HepG2 (cell line): Measurements from ENCODE around the gene ITGA6. TPM values are rescaled to one million over a fixed set of nuclear protein-coding genes. Genes with fewer than 3 reads are reported as not detected.

Experiments used
- GABPB1 ChIP-seq: IDR thresholded peaks from 2 replicates; pipeline ENCODE4 v1.6.1; 2016; ENCODE audit warnings: mild to moderate bottlenecking, missing genetic modification reagents, moderate library complexity, missing compliant biosample characterization
- NFKB2 ChIP-seq: sonication (generic); formaldehyde crosslinking; IDR thresholded peaks from 2 replicates; pipeline ENCODE4 v1.4.0; 2020; ENCODE audit warnings: missing genetic modification reagents, borderline replicate concordance
- SMC3 ChIP-seq: IDR thresholded peaks from 2 replicates; pipeline ENCODE4 v1.6.1; 2011; ENCODE audit warnings: low read length, improper control_type of control experiment
- SMYD3 ChIP-seq: sonication (generic); formaldehyde crosslinking; IDR thresholded peaks from 2 replicates; pipeline ENCODE4 v1.8.1; 2023; ENCODE audit warnings: mild to moderate bottlenecking, missing genetic modification reagents
- ZNF251 ChIP-seq: sonication (generic); formaldehyde crosslinking; IDR thresholded peaks from 2 replicates; pipeline ENCODE4 v1.9.0; 2021; ENCODE audit warnings: mild to moderate bottlenecking, missing genetic modification reagents
- ZNF256 ChIP-seq: sonication (generic); formaldehyde crosslinking; conservative IDR thresholded peaks from 2 replicates; pipeline ENCODE4 v1.4.0; 2020; ENCODE audit warnings: missing genetic modification reagents
- ZNF367 ChIP-seq: sonication (generic); formaldehyde crosslinking; IDR thresholded peaks from 2 replicates; pipeline ENCODE4 v1.4.0; 2020; ENCODE audit warnings: missing genetic modification reagents, borderline replicate concordance
- ZNF883 ChIP-seq: sonication (generic); formaldehyde crosslinking; IDR thresholded peaks from 2 replicates; pipeline ENCODE4 v1.5.1; 2020; ENCODE audit warnings: mild to moderate bottlenecking, missing genetic modification reagents; ENCODE audit errors: not compliant biosample characterization
- polyA plus RNA-seq, 8 experiments: library from polyadenylated mRNA; depleted of rRNA in 3 of 8; stranded (reverse) in 7 of 8; unstranded in 1 of 8; fragments of >200 nt; fragmentation: Illumina TruSeq in 4 of 8; extraction: Trizol in 4 of 8; gene quantifications; 2 replicates each; pipeline versions ENCODE4 v1.2.1 to v1.2.3, GENCODE V29; 2011 to 2016; ENCODE audit warnings: low read depth in 4 of 8, missing spikeins in 1 of 8, mixed read lengths in 1 of 8; ENCODE audit not compliant: insufficient read depth in 1 of 8
- total RNA-seq, 5 experiments: library from RNA; depleted of rRNA; stranded (reverse); fragments of >200 nt; fragmentation: Illumina TruSeq; extraction: Trizol; gene quantifications; 2 replicates each; pipeline ENCODE4 v1.2.3, GENCODE V29; 2016; ENCODE audit warnings: low read depth in 1 of 5
- TF ChIP-seq, protein P1 (sequence below): sonication (generic); formaldehyde crosslinking; IDR thresholded peaks from 2 replicates; pipeline ENCODE4 v1.9.0; 2021; ENCODE audit warnings: mild to moderate bottlenecking, missing genetic modification reagents
- TF ChIP-seq, protein P2 (sequence below): sonication (generic); formaldehyde crosslinking; IDR thresholded peaks from 2 replicates; pipeline ENCODE4 v1.4.0; 2020; ENCODE audit warnings: low read depth, mild to moderate bottlenecking, missing genetic modification reagents
- TF ChIP-seq, protein P3 (sequence below): IDR thresholded peaks from 2 replicates; pipeline ENCODE4 v1.6.1; 2018; ENCODE audit warnings: missing genetic modification reagents
- TF ChIP-seq, protein P4 (sequence below): sonication (generic); formaldehyde crosslinking; IDR thresholded peaks from 2 replicates; pipeline ENCODE4 v1.4.0; 2020; ENCODE audit warnings: missing genetic modification reagents, borderline replicate concordance
- TF ChIP-seq, protein P5 (sequence below), 2 experiments: sonication (generic) in 1 of 2; formaldehyde crosslinking in 1 of 2; IDR thresholded peaks; 2 replicates each; pipeline versions ENCODE4 v1.4.0 to v1.6.1; 2018 to 2020; ENCODE audit warnings: missing genetic modification reagents in 2 of 2, borderline replicate concordance in 1 of 2, low read depth in 1 of 2, mild to moderate bottlenecking in 1 of 2, missing biosample characterization in 1 of 2

ITGA6 gene
- total and polyA plus RNA-seq, 2 of the 13 experiments (the other 11 are each of a cell fraction or from before 2014, with no cell fraction given): 24.0 to 92.5 TPM

DNA sequence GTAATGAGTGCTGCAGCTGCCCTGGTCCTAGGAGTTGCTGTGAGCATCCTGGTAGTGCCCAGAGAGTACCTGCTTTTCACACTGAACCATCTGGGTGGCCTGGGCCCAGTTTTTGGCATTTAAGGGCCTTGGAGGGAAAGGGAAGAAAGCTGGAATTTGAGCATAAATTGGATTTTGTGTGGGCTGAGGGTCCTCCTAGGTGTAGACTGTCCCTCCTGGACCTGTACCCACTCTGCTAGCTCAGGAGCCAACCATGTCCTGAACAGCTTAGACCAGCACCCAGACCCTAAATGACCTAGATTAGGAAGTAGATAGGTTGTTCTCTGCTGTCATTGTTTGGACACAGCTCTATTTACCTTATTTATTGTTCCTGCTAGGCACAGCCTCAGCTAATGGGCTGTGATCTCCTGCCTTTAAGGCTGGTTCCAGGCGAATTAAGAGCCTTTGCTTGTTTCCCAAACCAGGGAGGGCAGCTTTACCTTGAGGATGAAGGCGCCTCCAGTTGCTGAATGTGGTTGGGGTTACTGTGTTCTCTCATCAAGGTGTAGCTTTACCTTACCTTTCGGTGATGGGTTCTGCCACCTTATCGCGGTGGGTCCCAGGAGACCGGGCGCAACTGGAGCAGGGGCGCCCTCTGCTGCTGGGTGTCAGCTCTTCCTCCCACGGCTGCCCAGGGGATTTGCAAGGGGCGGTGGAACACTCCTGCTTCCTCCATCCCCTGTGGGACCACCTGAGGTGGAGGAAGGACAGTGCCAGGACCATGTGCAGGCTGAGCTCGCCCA lies 34.4 kb downstream of the ITGA6 start (continued):
- TF ChIP-seq, protein P1, sequence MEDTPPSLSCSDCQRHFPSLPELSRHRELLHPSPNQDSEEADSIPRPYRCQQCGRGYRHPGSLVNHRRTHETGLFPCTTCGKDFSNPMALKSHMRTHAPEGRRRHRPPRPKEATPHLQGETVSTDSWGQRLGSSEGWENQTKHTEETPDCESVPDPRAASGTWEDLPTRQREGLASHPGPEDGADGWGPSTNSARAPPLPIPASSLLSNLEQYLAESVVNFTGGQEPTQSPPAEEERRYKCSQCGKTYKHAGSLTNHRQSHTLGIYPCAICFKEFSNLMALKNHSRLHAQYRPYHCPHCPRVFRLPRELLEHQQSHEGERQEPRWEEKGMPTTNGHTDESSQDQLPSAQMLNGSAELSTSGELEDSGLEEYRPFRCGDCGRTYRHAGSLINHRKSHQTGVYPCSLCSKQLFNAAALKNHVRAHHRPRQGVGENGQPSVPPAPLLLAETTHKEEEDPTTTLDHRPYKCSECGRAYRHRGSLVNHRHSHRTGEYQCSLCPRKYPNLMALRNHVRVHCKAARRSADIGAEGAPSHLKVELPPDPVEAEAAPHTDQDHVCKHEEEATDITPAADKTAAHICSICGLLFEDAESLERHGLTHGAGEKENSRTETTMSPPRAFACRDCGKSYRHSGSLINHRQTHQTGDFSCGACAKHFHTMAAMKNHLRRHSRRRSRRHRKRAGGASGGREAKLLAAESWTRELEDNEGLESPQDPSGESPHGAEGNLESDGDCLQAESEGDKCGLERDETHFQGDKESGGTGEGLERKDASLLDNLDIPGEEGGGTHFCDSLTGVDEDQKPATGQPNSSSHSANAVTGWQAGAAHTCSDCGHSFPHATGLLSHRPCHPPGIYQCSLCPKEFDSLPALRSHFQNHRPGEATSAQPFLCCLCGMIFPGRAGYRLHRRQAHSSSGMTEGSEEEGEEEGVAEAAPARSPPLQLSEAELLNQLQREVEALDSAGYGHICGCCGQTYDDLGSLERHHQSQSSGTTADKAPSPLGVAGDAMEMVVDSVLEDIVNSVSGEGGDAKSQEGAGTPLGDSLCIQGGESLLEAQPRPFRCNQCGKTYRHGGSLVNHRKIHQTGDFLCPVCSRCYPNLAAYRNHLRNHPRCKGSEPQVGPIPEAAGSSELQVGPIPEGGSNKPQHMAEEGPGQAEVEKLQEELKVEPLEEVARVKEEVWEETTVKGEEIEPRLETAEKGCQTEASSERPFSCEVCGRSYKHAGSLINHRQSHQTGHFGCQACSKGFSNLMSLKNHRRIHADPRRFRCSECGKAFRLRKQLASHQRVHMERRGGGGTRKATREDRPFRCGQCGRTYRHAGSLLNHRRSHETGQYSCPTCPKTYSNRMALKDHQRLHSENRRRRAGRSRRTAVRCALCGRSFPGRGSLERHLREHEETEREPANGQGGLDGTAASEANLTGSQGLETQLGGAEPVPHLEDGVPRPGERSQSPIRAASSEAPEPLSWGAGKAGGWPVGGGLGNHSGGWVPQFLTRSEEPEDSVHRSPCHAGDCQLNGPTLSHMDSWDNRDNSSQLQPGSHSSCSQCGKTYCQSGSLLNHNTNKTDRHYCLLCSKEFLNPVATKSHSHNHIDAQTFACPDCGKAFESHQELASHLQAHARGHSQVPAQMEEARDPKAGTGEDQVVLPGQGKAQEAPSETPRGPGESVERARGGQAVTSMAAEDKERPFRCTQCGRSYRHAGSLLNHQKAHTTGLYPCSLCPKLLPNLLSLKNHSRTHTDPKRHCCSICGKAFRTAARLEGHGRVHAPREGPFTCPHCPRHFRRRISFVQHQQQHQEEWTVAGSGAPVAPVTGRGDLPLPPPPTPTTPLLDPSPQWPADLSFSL (CRISPR knock-in tag): no peak
- TF ChIP-seq, protein P2, sequence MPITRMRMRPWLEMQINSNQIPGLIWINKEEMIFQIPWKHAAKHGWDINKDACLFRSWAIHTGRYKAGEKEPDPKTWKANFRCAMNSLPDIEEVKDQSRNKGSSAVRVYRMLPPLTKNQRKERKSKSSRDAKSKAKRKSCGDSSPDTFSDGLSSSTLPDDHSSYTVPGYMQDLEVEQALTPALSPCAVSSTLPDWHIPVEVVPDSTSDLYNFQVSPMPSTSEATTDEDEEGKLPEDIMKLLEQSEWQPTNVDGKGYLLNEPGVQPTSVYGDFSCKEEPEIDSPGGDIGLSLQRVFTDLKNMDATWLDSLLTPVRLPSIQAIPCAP: no peak
- TF ChIP-seq, protein P3, sequence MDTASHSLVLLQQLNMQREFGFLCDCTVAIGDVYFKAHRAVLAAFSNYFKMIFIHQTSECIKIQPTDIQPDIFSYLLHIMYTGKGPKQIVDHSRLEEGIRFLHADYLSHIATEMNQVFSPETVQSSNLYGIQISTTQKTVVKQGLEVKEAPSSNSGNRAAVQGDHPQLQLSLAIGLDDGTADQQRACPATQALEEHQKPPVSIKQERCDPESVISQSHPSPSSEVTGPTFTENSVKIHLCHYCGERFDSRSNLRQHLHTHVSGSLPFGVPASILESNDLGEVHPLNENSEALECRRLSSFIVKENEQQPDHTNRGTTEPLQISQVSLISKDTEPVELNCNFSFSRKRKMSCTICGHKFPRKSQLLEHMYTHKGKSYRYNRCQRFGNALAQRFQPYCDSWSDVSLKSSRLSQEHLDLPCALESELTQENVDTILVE (CRISPR knock-in tag): peak; percentile 43; the same call in 1 of the 2 replicates
- TF ChIP-seq SMC3: peak; percentile 86
- no peak for TF ChIP-seq SMYD3 (CRISPR knock-in tag)
- no peak for TF ChIP-seq ZNF367
- TF ChIP-seq GABPB1 (CRISPR knock-in tag): peak; percentile 39; the same call in 1 of the 2 replicates
- TF ChIP-seq, protein P4, sequence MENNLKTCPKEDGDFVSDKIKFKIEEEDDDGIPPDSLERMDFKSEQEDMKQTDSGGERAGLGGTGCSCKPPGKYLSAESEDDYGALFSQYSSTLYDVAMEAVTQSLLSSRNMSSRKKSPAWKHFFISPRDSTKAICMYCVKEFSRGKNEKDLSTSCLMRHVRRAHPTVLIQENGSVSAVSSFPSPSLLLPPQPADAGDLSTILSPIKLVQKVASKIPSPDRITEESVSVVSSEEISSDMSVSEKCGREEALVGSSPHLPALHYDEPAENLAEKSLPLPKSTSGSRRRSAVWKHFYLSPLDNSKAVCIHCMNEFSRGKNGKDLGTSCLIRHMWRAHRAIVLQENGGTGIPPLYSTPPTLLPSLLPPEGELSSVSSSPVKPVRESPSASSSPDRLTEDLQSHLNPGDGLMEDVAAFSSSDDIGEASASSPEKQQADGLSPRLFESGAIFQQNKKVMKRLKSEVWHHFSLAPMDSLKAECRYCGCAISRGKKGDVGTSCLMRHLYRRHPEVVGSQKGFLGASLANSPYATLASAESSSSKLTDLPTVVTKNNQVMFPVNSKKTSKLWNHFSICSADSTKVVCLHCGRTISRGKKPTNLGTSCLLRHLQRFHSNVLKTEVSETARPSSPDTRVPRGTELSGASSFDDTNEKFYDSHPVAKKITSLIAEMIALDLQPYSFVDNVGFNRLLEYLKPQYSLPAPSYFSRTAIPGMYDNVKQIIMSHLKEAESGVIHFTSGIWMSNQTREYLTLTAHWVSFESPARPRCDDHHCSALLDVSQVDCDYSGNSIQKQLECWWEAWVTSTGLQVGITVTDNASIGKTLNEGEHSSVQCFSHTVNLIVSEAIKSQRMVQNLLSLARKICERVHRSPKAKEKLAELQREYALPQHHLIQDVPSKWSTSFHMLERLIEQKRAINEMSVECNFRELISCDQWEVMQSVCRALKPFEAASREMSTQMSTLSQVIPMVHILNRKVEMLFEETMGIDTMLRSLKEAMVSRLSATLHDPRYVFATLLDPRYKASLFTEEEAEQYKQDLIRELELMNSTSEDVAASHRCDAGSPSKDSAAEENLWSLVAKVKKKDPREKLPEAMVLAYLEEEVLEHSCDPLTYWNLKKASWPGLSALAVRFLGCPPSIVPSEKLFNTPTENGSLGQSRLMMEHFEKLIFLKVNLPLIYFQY (CRISPR knock-in tag): 0 out of 2 replicates have a peak, but pooled peaks have one; percentile 18
- TF ChIP-seq, protein P5, sequence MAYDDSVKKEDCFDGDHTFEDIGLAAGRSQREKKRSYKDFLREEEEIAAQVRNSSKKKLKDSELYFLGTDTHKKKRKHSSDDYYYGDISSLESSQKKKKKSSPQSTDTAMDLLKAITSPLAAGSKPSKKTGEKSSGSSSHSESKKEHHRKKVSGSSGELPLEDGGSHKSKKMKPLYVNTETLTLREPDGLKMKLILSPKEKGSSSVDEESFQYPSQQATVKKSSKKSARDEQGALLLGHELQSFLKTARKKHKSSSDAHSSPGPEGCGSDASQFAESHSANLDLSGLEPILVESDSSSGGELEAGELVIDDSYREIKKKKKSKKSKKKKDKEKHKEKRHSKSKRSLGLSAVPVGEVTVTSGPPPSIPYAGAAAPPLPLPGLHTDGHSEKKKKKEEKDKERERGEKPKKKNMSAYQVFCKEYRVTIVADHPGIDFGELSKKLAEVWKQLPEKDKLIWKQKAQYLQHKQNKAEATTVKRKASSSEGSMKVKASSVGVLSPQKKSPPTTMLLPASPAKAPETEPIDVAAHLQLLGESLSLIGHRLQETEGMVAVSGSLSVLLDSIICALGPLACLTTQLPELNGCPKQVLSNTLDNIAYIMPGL (CRISPR knock-in tag; IDR thresholded peaks at IDR 0.05; ENCODE audit: borderline replicate concordance in 1 of 2, low read depth in 1 of 2): peak; percentile 50 to 60; a peak in 2 of 4 replicates
- no peak for TF ChIP-seq ZNF883 (CRISPR knock-in tag)
- peak; percentile 85; the same call in 1 of the 2 replicates for TF ChIP-seq NFKB2 (CRISPR knock-in tag)
- no peak for TF ChIP-seq ZNF251 (CRISPR knock-in tag)
- no peak for TF ChIP-seq ZNF256 (CRISPR knock-in tag)
